GM18867 (cell line): Measurements from ENCODE around the gene DIRAS3.
"Not testable (repeated sequence)": the region's sequence is repeated elsewhere in the genome, so short reads cannot be mapped to it uniquely, and the experiment has no call there.

Experiments
- ATAC-seq: cut with Tn5 transposase; IDR thresholded peaks from one replicate; pipeline ENCODE4 v1.9.1; 2021; ENCODE audit warnings: mild to moderate bottlenecking, moderate library complexity; ENCODE audit not compliant: unreplicated experiment

Gene DIRAS3

GRCh38 chr1:68028566-68028965 is 21.9 kb downstream of the DIRAS3 start:
- ATAC-seq: no peak

- ATAC-seq: no peak
These were observed 25.6 kb downstream of the DIRAS3 start for GRCh38 chr1:68024635-68025338.

- ATAC-seq: no peak
These were observed 34.0 kb downstream of the DIRAS3 start for GRCh38 chr1:68016381-68016780.

- ATAC-seq: no peak
These were observed 34.5 kb downstream of the DIRAS3 start for GRCh38 chr1:68015971-68016370.

- no peak for ATAC-seq
These were observed 35.1 kb downstream of the DIRAS3 start for GRCh38 chr1:68015369-68015768.

GRCh38 chr1:68013351-68013750 is 37.1 kb downstream of the DIRAS3 start:
- ATAC-seq: no peak

GRCh38 chr1:68011657-68012375 is 38.6 kb downstream of the DIRAS3 start:
- no peak for ATAC-seq

GRCh38 chr1:68010543-68010942 is 39.9 kb downstream of the DIRAS3 start:
- no peak for ATAC-seq

- ATAC-seq: no peak
These were observed 40.3 kb downstream of the DIRAS3 start for GRCh38 chr1:68010090-68010489.

- ATAC-seq: not testable (repeated sequence)
These were observed 46.8 kb downstream of the DIRAS3 start for GRCh38 chr1:68003626-68004025.

GRCh38 chr1:68000191-68000590 is 50.2 kb downstream of the DIRAS3 start:
- no peak for ATAC-seq

GRCh38 chr1:67997746-67998145 is 52.7 kb downstream of the DIRAS3 start:
- no peak for ATAC-seq
